Nephron (organoid): ENCODE results near the gene TNS1.
A peak's percentile ranks its signal among the peaks of the same experiment; 100 is the strongest.

Source experiments
- H3K27ac Mint-ChIP-seq, 3 experiments: 2 replicates each; pipeline ENCODE4 v1.8.0; 2020; ENCODE audit warnings: mixed read lengths in 3 of 3, mild to moderate bottlenecking in 2 of 3, moderate library complexity in 1 of 3
- H3K27me3 Mint-ChIP-seq: 2 replicates; pipeline ENCODE4 v1.8.0; 2021; ENCODE audit warnings: low read depth, mild to moderate bottlenecking, moderate library complexity, mixed read lengths
- H3K36me3 Mint-ChIP-seq: 2 replicates; pipeline ENCODE4 v1.8.0; 2020; ENCODE audit warnings: low read depth, mixed read lengths
- H3K4me1 Mint-ChIP-seq: 2 replicates; pipeline ENCODE4 v1.8.0; 2020; ENCODE audit warnings: mixed read lengths
- H3K4me3 Mint-ChIP-seq, 3 experiments: 2 replicates each; pipeline ENCODE4 v1.8.0; 2020; ENCODE audit warnings: mild to moderate bottlenecking in 3 of 3, mixed read lengths in 3 of 3, moderate library complexity in 2 of 3
- H3K9me3 Mint-ChIP-seq: 2 replicates; pipeline ENCODE4 v1.8.0; 2020; ENCODE audit warnings: mixed read lengths
- TF ChIP-seq, protein P1 (sequence below), 3 experiments: fragments of 200-600 bp; sonication (generic); IDR thresholded peaks; one replicate each; pipeline ENCODE4 v1.5.0; 2021; ENCODE audit warnings: antibody characterized with exemption in 3 of 3; ENCODE audit not compliant: unreplicated experiment in 3 of 3

TNS1 gene

DNA sequence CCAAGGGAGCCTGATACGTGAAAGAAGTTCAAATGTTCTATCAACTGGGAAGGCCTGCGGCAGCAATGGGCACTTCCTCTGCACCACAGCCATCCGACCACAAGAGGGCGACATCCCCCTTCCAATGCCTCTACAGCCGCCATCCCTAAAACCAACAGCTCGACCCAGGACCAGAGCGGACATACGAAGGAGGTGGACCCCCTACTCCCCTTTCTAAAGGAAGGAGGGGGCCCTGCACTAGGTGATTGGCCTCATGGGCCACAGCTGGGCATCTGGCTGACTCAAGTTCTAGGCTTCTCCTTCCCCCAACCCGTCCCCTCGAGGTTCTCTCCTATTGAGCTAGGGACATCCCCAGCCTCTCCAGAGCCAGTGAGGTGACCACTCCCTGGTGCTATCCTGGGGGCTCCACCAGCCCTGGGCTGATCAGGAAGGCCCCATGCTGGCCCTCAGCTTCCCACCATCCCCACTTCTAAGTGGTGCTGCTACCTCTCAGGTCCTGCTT is 217.2 kb downstream of the TNS1 start:
- Mint-ChIP-seq H3K36me3 (peaks cover 4% of the 10 kb centered on the region), H3K4me1 (peaks cover 12% of the 10 kb centered on the region), H3K27ac (no peak overlapping the region), H3K9me3 (peaks cover 14% of the 10 kb centered on the region), H3K27me3 (no peaks in the 10 kb centered on the region), H3K4me3 (no peak overlapping the region)
- TF ChIP-seq, protein P1, sequence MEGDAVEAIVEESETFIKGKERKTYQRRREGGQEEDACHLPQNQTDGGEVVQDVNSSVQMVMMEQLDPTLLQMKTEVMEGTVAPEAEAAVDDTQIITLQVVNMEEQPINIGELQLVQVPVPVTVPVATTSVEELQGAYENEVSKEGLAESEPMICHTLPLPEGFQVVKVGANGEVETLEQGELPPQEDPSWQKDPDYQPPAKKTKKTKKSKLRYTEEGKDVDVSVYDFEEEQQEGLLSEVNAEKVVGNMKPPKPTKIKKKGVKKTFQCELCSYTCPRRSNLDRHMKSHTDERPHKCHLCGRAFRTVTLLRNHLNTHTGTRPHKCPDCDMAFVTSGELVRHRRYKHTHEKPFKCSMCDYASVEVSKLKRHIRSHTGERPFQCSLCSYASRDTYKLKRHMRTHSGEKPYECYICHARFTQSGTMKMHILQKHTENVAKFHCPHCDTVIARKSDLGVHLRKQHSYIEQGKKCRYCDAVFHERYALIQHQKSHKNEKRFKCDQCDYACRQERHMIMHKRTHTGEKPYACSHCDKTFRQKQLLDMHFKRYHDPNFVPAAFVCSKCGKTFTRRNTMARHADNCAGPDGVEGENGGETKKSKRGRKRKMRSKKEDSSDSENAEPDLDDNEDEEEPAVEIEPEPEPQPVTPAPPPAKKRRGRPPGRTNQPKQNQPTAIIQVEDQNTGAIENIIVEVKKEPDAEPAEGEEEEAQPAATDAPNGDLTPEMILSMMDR (IDR thresholded peaks at IDR 0.05; ENCODE audit: unreplicated experiment in 3 of 3) = peak; percentile 93 to 97 (median 93)

DNA sequence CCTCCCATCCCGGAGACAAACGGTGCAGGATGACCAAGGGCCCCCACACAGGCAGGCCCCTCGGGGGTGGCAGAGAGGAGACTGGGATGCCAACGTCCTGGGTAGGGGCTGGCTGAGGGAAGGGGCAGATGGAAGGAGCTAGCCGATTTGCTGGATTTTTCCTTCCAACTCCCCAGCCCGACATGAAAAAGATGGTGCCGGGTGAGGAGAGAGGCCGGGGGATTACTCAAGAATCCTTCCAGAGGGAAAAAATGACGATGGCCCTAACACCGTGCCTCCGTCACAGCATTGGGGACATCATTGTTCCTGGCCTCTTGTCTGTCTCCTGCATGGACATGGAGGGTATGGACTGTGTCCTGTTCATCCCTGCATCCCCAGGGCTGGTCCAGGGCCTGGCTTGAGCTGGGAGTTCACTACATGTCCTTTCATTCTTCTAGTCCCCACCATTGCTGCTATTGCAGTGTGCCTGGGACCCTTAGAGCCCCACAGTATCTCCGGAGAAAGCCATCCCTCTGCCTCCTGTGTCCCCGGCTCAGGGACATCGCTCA is 217.7 kb downstream of the TNS1 start:
- H3K4me1 Mint-ChIP-seq = peaks cover 7% of the 10 kb centered on the region
- H3K27me3 Mint-ChIP-seq = no peaks in the 10 kb centered on the region
- TF ChIP-seq, protein P1 (IDR thresholded peaks at IDR 0.05; ENCODE audit: unreplicated experiment in 3 of 3) = no peak
- peaks cover 14% of the 10 kb centered on the region for H3K9me3 Mint-ChIP-seq
- no peak overlapping the region for H3K4me3 Mint-ChIP-seq
- peaks cover 4% of the 10 kb centered on the region for H3K36me3 Mint-ChIP-seq
- H3K27ac Mint-ChIP-seq = no peak overlapping the region

DNA sequence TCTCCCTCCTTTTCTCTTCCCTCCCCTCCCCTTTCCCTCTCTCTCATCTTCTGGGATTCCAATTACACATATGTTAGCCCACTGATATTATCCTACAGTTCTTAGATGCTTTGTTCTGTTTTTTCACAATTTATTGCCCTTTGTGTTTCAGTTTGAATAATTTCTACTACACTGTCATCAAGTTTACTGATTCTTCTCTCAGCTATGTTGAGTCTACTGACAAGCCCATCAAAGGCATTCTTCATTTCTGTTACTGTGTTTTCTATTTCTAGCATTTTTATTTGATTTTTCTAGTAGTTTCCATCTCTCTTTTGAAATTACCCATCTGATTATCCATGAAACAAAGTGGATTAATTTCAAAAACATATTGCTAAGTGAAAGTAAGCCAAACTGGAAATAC is 219.6 kb downstream of the TNS1 start:
- TF ChIP-seq, protein P1 (IDR thresholded peaks at IDR 0.05; ENCODE audit: unreplicated experiment in 3 of 3) = no peak
- Mint-ChIP-seq H3K4me1 (no peaks in the 10 kb centered on the region), H3K36me3 (peaks cover 4% of the 10 kb centered on the region), H3K4me3 (no peak overlapping the region), H3K27me3 (no peaks in the 10 kb centered on the region), H3K27ac (no peak overlapping the region), H3K9me3 (peaks cover 14% of the 10 kb centered on the region)

DNA sequence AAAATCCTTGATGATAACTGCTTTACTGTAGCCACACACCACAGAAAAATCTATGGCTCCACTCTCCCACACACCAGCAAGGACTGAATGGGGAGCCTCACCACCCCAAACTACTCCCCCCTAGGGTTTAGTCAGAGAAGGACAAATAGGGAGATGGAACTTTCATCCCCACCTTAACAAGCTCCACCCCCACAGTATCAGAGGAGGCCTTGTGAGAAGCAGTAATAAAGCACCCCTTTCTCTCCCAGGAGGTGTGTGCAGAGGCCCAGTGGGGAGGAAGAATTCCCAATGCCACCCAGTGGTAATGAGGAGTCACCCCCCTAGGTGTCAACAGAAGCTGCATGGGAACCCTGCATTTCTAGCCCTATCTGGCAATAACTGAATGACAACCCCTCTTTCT is 224.9 kb downstream of the TNS1 start:
- H3K27me3 Mint-ChIP-seq = no peaks in the 10 kb centered on the region
- H3K4me3 Mint-ChIP-seq = no peak overlapping the region
- H3K36me3 Mint-ChIP-seq = no peaks in the 10 kb centered on the region
- TF ChIP-seq, protein P1 (IDR thresholded peaks at IDR 0.05; ENCODE audit: unreplicated experiment in 3 of 3) = no peak
- no peak overlapping the region for H3K27ac Mint-ChIP-seq
- peaks cover 3% of the 10 kb centered on the region for H3K9me3 Mint-ChIP-seq
- no peaks in the 10 kb centered on the region for H3K4me1 Mint-ChIP-seq

DNA sequence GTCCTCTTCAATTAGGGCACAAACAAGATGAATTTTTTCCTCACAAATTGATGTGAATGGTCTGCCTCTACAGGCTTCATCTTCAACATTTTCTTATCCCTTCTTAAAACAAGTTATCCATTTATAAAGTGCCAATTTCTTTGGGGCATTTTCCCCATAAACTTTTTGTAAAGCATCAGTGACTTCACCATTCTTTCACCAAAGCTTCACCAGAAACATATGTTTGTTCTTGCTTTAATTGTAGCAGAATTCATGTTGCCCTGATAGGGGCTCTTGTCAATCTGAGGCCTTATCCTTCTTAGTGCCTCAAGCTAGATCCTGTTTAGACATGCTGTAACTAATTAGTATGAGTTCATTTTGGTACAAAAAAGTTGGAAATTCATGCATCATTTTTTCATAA is 226.2 kb downstream of the TNS1 start:
- no peak overlapping the region for H3K4me3 Mint-ChIP-seq
- H3K27ac Mint-ChIP-seq = no peak overlapping the region
- peaks cover 3% of the 10 kb centered on the region for H3K9me3 Mint-ChIP-seq
- TF ChIP-seq, protein P1 (IDR thresholded peaks at IDR 0.05; ENCODE audit: unreplicated experiment in 3 of 3) = no peak
- no peaks in the 10 kb centered on the region for H3K36me3 Mint-ChIP-seq
- no peaks in the 10 kb centered on the region for H3K27me3 Mint-ChIP-seq
- no peaks in the 10 kb centered on the region for H3K4me1 Mint-ChIP-seq

DNA sequence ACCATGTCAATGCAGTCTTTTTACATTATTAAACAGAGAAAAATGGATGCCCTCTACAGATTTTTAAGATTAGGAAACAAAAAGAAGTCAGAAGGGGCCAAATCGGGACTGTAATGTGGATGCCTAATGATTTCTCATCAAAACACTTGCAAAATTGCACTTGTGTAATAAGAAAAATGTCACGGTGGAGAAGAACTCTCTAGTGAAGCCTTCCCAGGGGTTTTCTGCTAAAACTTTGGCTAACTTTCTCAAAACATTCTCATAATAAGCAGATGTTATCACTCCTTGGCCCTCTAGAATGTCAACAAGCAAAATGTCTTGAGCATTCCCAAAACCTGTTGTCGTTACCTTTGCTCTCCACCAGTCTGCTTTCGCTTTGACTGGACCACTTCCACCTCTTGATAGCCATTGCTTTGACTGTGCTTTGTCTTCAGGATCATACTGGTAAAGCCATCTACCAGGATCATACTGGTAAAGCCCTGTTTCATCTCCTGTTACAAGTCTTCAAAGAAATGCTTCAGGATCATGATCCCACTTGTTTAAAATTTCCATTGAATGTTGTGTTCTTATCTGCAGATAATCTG is 226.8 kb downstream of the TNS1 start:
- H3K4me3 Mint-ChIP-seq = no peak overlapping the region
- H3K9me3 Mint-ChIP-seq = no peaks in the 10 kb centered on the region
- H3K36me3 Mint-ChIP-seq = no peaks in the 10 kb centered on the region
- H3K4me1 Mint-ChIP-seq = no peaks in the 10 kb centered on the region
- no peak overlapping the region for H3K27ac Mint-ChIP-seq
- no peaks in the 10 kb centered on the region for H3K27me3 Mint-ChIP-seq
- TF ChIP-seq, protein P1 (IDR thresholded peaks at IDR 0.05; ENCODE audit: unreplicated experiment in 3 of 3) = no peak
